SK-N-SH (cell line): ENCODE results near the gene SLC25A44.

ENCODE experiments used
- CTCF ChIP-seq: fragments of 200-600 bp; sonication (generic); IDR thresholded peaks from 2 replicates; pipeline ENCODE4 v1.6.1; 2017; ENCODE audit warnings: antibody characterized with exemption, mild to moderate bottlenecking, moderate library complexity
- ELF1 ChIP-seq: IDR thresholded peaks from 2 replicates; pipeline ENCODE4 v1.4.0; 2012
- EP300 ChIP-seq, 2 experiments: IDR thresholded peaks; 2 replicates each; pipeline versions ENCODE4 v1.4.0 to v1.6.1; 2012; ENCODE audit warnings: borderline replicate concordance in 1 of 2, low read depth in 1 of 2, low read length in 1 of 2
- EZH2phosphoT487 ChIP-seq: fragments of 200-600 bp; sonication (generic); IDR thresholded peaks from 2 replicates; pipeline ENCODE4 v1.6.1; 2017; ENCODE audit warnings: low read depth, mixed run types, mild to moderate bottlenecking, antibody characterized with exemption, moderate library complexity, borderline replicate concordance
- FOXM1 ChIP-seq: IDR thresholded peaks from 2 replicates; pipeline ENCODE4 v1.4.0; 2012; ENCODE audit warnings: low read depth, mild to moderate bottlenecking
- GABPA ChIP-seq: IDR thresholded peaks from 2 replicates; pipeline ENCODE4 v1.4.0; 2012; ENCODE audit warnings: low read depth, mild to moderate bottlenecking
- MAX ChIP-seq: IDR thresholded peaks from 2 replicates; pipeline ENCODE4 v1.4.0; 2012; ENCODE audit warnings: low read depth
- NFIC ChIP-seq: IDR thresholded peaks from 2 replicates; pipeline ENCODE4 v1.4.0; 2012; ENCODE audit warnings: borderline replicate concordance
- NRF1 ChIP-seq: IDR thresholded peaks from 2 replicates; pipeline ENCODE4 v1.6.1; 2012; ENCODE audit warnings: low read depth, mild to moderate bottlenecking, low read length
- POLR2AphosphoS5 ChIP-seq: IDR thresholded peaks from 2 replicates; pipeline ENCODE4 v1.6.1; 2012; ENCODE audit warnings: low read depth, low read length
- REST ChIP-seq: IDR thresholded peaks from 2 replicates; pipeline ENCODE4 v1.6.1; 2012; ENCODE audit warnings: mild to moderate bottlenecking, low read depth, low read length, moderate library complexity
- SIN3A ChIP-seq: IDR thresholded peaks from 2 replicates; pipeline ENCODE4 v1.6.1; 2012; ENCODE audit warnings: low read depth, mild to moderate bottlenecking, low read length, moderate library complexity, borderline replicate concordance
- SMC3 ChIP-seq: IDR thresholded peaks from 2 replicates; pipeline ENCODE4 v1.6.1; 2012; ENCODE audit warnings: low read depth, low read length, improper control_type of control experiment
- USF2 ChIP-seq: fragments of 150-350 bp; IDR thresholded peaks from 2 replicates; pipeline ENCODE4 v1.6.1; 2017; ENCODE audit warnings: antibody characterized with exemption, low read length, low read depth, borderline replicate concordance

GRCh38 chr1:156247460-156248322 lies 53.8 kb downstream of the SLC25A44 start, which contains the start of gene PAQR6:
- TF ChIP-seq NFIC (no peak), CTCF (no peak), NRF1 (no peak), USF2 (no peak), FOXM1 (no peak), MAX (no peak), EZH2phosphoT487 (no peak), SIN3A (no peak), EP300 (IDR thresholded peaks at IDR 0.05; ENCODE audit: borderline replicate concordance in 1 of 2, low read depth in 1 of 2, low read length in 1 of 2) (no peak), POLR2AphosphoS5 (no peak), GABPA (no peak), SMC3 (no peak), REST (no peak), ELF1 (no peak)
